Gastrocnemius medialis (tissue), 4 donors: ENCODE data around the gene B4GALT7. TPM values are rescaled to one million over a fixed set of nuclear protein-coding genes. Genes with fewer than 3 reads are reported as not detected.

Experiments used
- ATAC-seq, 2 donors: fragments of 150-250 bp; one replicate each; pipeline ENCODE4 v1.9.1; 2016
- DNase-seq, 2 donors: peaks; one replicate each; pipeline ENCODE4 v3.0.0-alpha.2; 2019
- H3K27ac ChIP-seq, 4 donors: fragments of 200-600 bp; sonication (generic); 1 replicate in 1 of 4; 2 replicates in 3 of 4; pipeline ENCODE4 v1.5.1; 2016 to 2018; ENCODE audit warnings: mild to moderate bottlenecking in 2 of 4, moderate library complexity in 1 of 4
- H3K27me3 ChIP-seq, 3 donors: fragments of 200-600 bp; sonication (generic) in 2 of 3; 1 replicate in 1 of 3; 2 replicates in 2 of 3; pipeline versions ENCODE4 v1.5.1 to v1.6.0; 2016 to 2019; ENCODE audit warnings: mild to moderate bottlenecking in 1 of 3, moderate library complexity in 1 of 3
- H3K36me3 ChIP-seq, 2 donors: fragments of 200-600 bp; sonication (generic) in 1 of 2; one replicate each; pipeline ENCODE4 v1.5.1; 2017 to 2018
- H3K4me1 ChIP-seq, 2 donors: fragments of 200-600 bp; sonication (generic) in 1 of 2; one replicate each; pipeline ENCODE4 v1.5.1; 2016 to 2017; ENCODE audit warnings: mild to moderate bottlenecking in 2 of 2
- H3K4me3 ChIP-seq, 4 donors: fragments of 200-600 bp; sonication (generic) in 3 of 4; 1 replicate in 1 of 4; 2 replicates in 3 of 4; pipeline ENCODE4 v1.5.1; 2016 to 2019; ENCODE audit warnings: mild to moderate bottlenecking in 2 of 4
- H3K9me3 ChIP-seq, 3 donors: fragments of 200-600 bp; sonication (generic) in 2 of 3; 1 replicate in 1 of 3; 2 replicates in 2 of 3; pipeline ENCODE4 v1.5.1; 2016 to 2019
- POLR2A ChIP-seq, 2 donors: fragments of 450-650 bp; IDR thresholded peaks; one replicate each; pipeline ENCODE4 v1.6.1; 2017; ENCODE audit warnings: antibody characterized with exemption in 2 of 2, mild to moderate bottlenecking in 2 of 2, moderate library complexity in 2 of 2
- in situ Hi-C, 4 donors: fragments of 200-750 bp; cut with MboI; loops; one replicate each; pipeline versions ENCODE4 v1.15.0 to v1.8.0; 2017; ENCODE audit warnings: low sequenced_read_pairs in 4 of 4
- intact Hi-C: fragments of 100-400 bp; cut with DNase I; formaldehyde crosslinking; loops from one replicate; pipeline ENCODE4 v1.15.1; 2023; ENCODE audit warnings: low total_unique reads
- total RNA-seq, 4 donors: library from RNA; depleted of rRNA; stranded (reverse); fragments of >200 nt; gene quantifications; one replicate each; pipeline versions ENCODE4 v1.1.0 to v1.2.3, GENCODE V29; 2016
- TF ChIP-seq, protein P1 (sequence below), 5 experiments: fragments of 450-650 bp in 3 of 5; fragments of 200-600 bp in 2 of 5; sonication (generic) in 2 of 5; IDR thresholded peaks in 4 of 5; conservative IDR thresholded peaks in 1 of 5; 1 replicate in 4 of 5; 2 replicates in 1 of 5; pipeline ENCODE4 v1.5.1; 2016 to 2019; ENCODE audit warnings: antibody characterized with exemption in 5 of 5, mild to moderate bottlenecking in 3 of 5, moderate library complexity in 3 of 5

Gene B4GALT7
- total RNA-seq, 4 donors from 2014 or later, result 11.9 to 24.8 (median 16.2) TPM

DNA sequence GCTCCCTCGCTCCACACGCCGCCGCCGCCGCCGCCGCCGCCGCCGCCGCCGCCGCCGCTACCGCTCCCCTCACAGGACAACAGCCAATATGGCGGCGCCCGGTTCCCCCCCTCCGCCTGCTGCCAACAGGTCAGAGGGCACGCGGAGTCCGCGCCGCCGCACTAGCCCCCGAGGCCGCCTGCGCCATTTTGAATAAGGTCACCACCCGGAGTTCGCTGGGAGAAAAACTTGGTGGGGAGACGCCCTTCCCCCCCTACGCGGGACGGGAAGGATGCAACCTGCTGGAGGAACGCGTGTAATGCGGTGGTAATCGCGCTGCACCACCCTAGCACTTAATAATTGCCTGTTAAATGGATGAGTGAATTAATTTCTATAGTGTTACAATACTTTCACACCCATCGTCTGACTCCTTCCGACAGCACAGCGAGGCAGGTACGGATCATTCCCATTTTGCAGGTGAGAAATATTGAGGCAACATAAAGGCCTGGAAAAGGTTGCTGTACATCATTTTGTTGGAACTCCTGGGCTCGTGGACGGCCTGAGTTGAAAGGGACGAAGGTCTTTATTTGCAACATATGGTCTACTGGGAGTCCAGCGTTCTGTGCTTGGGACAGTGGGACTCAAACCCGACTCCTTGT, 45.3 kb upstream of the B4GALT7 start, which contains the start of gene FAM193B:
FAM193B (minus strand) TSS at position 90 of the 638 bp plus-strand sequence. CDS start 105 bp downstream, outside the sequence.
- H3K4me1 ChIP-seq, result peaks cover 47 to 54% of the 10 kb centered on the region in 2 donors
- DNase-seq, result peak; percentile 85 to 91
- H3K27me3 ChIP-seq, result no peaks in the 10 kb centered on the region
- H3K9me3 ChIP-seq, result no peaks in the 10 kb centered on the region
- H3K36me3 ChIP-seq, result no peaks in the 10 kb centered on the region
- intact Hi-C loops, result loop anchor here (1.0 kb wide), 1 partner anchor 38 kb away; the partner anchor contains the start of gene TMED9
- TF ChIP-seq, protein P1, sequence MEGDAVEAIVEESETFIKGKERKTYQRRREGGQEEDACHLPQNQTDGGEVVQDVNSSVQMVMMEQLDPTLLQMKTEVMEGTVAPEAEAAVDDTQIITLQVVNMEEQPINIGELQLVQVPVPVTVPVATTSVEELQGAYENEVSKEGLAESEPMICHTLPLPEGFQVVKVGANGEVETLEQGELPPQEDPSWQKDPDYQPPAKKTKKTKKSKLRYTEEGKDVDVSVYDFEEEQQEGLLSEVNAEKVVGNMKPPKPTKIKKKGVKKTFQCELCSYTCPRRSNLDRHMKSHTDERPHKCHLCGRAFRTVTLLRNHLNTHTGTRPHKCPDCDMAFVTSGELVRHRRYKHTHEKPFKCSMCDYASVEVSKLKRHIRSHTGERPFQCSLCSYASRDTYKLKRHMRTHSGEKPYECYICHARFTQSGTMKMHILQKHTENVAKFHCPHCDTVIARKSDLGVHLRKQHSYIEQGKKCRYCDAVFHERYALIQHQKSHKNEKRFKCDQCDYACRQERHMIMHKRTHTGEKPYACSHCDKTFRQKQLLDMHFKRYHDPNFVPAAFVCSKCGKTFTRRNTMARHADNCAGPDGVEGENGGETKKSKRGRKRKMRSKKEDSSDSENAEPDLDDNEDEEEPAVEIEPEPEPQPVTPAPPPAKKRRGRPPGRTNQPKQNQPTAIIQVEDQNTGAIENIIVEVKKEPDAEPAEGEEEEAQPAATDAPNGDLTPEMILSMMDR (IDR thresholded peaks at IDR 0.05 in 4 of 5, conservative IDR thresholded peaks at IDR 0.05 in 1 of 5), result peak in 3 of 5 experiments; percentile 6 to 32 (median 11)
- peak; percentile 36 to 58 for TF ChIP-seq POLR2A (IDR thresholded peaks at IDR 0.05)
- peak within 1 kb of the TSS; percentile 85 to 92 (median 90) for H3K27ac ChIP-seq
- H3K4me3 ChIP-seq, result peak within 1 kb of the TSS; percentile 80 to 86 (median 84)
- ATAC-seq, result peak; percentile 90 to 93
- in situ Hi-C loops, result no loop called here

DNA sequence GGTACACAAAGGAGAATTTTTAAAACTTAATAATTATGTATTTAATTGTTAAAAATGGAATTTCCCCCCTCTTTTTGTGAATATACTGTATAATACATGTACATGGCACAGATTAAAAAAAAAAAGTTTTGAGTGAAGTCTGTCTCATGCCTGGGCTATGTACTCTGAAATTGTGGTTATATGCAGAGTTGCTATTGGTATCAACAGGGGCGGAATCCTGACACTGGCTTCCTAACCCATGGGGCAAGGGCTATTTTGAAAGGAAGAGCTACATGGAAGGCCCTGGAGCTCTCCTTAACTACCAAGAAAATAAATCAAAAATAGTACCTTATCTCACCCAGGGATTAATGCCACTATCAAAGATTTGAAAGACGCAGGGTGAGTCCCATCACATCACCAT, 44.7 kb upstream of the B4GALT7 start:
- Histone ChIP-seq H3K27me3 (no peaks in the 10 kb centered on the region), H3K27ac (peak overlapping the region; percentile 68 to 91 (median 87)), H3K36me3 (no peaks in the 10 kb centered on the region), H3K4me1 (peaks cover 41 to 49% of the 10 kb centered on the region in 2 donors), H3K9me3 (no peaks in the 10 kb centered on the region), H3K4me3 (peak overlapping the region in 2 of 4 donors; percentile 58 to 86)
- in situ Hi-C loops (no loop called here), intact Hi-C loops (no loop called here)
- TF ChIP-seq, protein P1 (IDR thresholded peaks at IDR 0.05 in 4 of 5, conservative IDR thresholded peaks at IDR 0.05 in 1 of 5), result no peak
- no peak for TF ChIP-seq POLR2A (IDR thresholded peaks at IDR 0.05)
- no peak for ATAC-seq
- DNase-seq, result no peak

DNA sequence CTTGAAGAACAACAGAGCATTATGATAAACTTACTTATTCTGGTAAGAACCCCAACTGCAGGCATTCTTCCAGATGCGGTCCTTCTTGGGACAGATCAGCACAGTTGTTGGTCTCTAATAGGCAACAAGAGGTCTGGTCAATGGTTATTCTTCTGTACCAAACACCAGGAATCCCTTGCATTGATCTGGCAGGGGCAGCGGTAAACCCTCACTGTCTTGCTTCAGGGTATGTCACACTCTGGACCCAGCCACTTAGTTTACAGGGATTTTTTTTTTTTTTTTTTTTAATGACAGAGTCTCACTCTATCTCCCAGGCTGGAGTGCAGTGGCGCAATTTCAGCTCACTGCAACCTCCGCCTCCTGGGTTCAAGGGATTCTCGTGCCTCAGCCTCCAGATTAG, 44.3 kb upstream of the B4GALT7 start:
- H3K27me3 ChIP-seq, result no peaks in the 10 kb centered on the region
- TF ChIP-seq, protein P1 (IDR thresholded peaks at IDR 0.05 in 4 of 5, conservative IDR thresholded peaks at IDR 0.05 in 1 of 5), result no peak
- TF ChIP-seq POLR2A (IDR thresholded peaks at IDR 0.05), result no peak
- H3K27ac ChIP-seq, result peak overlapping the region; percentile 68 to 91 (median 87)
- H3K4me3 ChIP-seq, result no peak overlapping the region
- H3K9me3 ChIP-seq, result no peaks in the 10 kb centered on the region
- DNase-seq (no peak), ATAC-seq (no peak)
- intact Hi-C loops (no loop called here), in situ Hi-C loops (no loop called here)
- no peaks in the 10 kb centered on the region for H3K36me3 ChIP-seq
- peaks cover 37 to 44% of the 10 kb centered on the region in 2 donors for H3K4me1 ChIP-seq

DNA sequence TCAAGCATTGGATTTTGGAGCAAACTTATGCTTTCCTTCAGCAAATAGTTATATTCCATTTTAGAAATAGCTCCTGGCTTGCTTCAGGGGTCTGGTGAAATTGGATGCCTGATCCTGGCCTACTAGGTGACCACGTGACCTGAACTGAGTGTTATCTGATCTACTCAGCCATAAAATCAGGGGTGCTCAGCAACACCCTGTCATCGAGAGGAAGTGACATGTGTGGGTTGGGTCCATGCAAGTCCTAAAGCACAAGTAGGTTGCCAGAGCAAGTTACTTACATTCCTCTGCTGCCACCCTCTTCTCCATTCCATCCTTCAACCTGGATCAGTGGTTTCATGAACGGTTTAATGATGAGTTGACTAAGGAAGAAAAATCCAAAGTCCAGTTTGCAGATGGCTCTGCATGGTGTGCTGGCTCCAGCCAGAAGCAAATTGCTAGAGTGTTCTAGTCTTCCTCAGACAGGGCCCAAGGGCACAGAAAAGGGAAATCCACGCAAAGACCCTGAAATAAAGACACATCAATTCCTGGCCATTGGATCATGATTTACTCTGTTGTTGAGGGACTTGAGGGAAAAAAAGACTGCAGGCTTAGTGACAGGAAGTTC, 42.8 kb upstream of the B4GALT7 start:
- no peak for DNase-seq
- intact Hi-C loops, result no loop called here
- TF ChIP-seq, protein P1 (IDR thresholded peaks at IDR 0.05 in 4 of 5, conservative IDR thresholded peaks at IDR 0.05 in 1 of 5), result no peak
- TF ChIP-seq POLR2A (IDR thresholded peaks at IDR 0.05), result no peak
- ATAC-seq, result no peak
- H3K9me3 ChIP-seq, result no peaks in the 10 kb centered on the region
- H3K4me3 ChIP-seq, result no peak overlapping the region
- no peaks in the 10 kb centered on the region for H3K27me3 ChIP-seq
- no peaks in the 10 kb centered on the region for H3K36me3 ChIP-seq
- in situ Hi-C loops, result no loop called here
- H3K4me1 ChIP-seq, result peaks cover 29 to 40% of the 10 kb centered on the region in 2 donors
- H3K27ac ChIP-seq, result peak overlapping the region in 3 of 4 donors; percentile 26 to 89 (median 51)
